A549 (cell line): ENCODE measurements around the gene OR56A5. TPM values are rescaled to one million over a fixed set of nuclear protein-coding genes. Genes with fewer than 3 reads are reported as not detected.

Experiments used
- ATAC-seq, 2 experiments: fragments of 200-7000 bp in 1 of 2; fragments of >200 bp in 1 of 2; cut with Nextera tagmentation in 1 of 2; cut with Tn5 transposase in 1 of 2; 3 replicates each; pipeline versions ENCODE4 v1.8.0 to v1.9.1; 2018 to 2020; ENCODE audit warnings: mild to moderate bottlenecking in 1 of 2, moderate library complexity in 1 of 2
- CTCF ChIA-PET: fragments of 300-600 bp; sonication (Branson Sonifier 250); formaldehyde crosslinking; extraction: SDS; loops from one replicate; lab custom pipeline; 2021; ENCODE audit warnings: antibody characterized with exemption, inconsistent platforms; lab: Yijun Ruan, JAX
- POLR2A ChIA-PET: fragments of 350-600 bp; formaldehyde crosslinking; extraction: SDS; loops from one replicate; lab custom pipeline; 2021; ENCODE audit warnings: antibody characterized with exemption, inconsistent platforms; lab: Yijun Ruan, JAX
- DNase-seq, 2 experiments: peaks; one replicate each; pipeline versions ENCODE4 v3.0.0 to v3.0.0-alpha.2; 2011 to 2016; ENCODE audit warnings: low read depth in 1 of 2, low spot score in 1 of 2
- FAIRE-seq: peaks from 2 replicates; lab custom pipeline; 2011; peaks lifted over from hg19 to GRCh38; lab: Jason Lieb, UNC
- H3K27ac ChIP-seq, 2 experiments: fragments of >200 bp; sonication (Bioruptor Twin); formaldehyde crosslinking; 3 replicates each; pipeline ENCODE4 v1.5.1; 2016 to 2017
- H3K4me1 ChIP-seq: fragments of >200 bp; sonication (Bioruptor Twin); formaldehyde crosslinking; 3 replicates; pipeline ENCODE4 v1.6.1; 2016
- H3K4me2 ChIP-seq: fragments of >200 bp; sonication (Bioruptor Twin); formaldehyde crosslinking; 3 replicates; pipeline ENCODE4 v1.6.1; 2016
- H3K4me3 ChIP-seq: fragments of >200 bp; sonication (Bioruptor Twin); formaldehyde crosslinking; 3 replicates; pipeline ENCODE4 v1.5.1; 2016
- H3K9me3 ChIP-seq: fragments of >200 bp; sonication (Bioruptor Twin); formaldehyde crosslinking; 3 replicates; pipeline ENCODE4 v1.6.1; 2016
- EP300 ChIP-seq, 2 experiments: fragments of >200 bp; sonication (Bioruptor Twin); formaldehyde crosslinking; IDR thresholded peaks; 2 replicates in 1 of 2; 3 replicates in 1 of 2; pipeline ENCODE4 v1.6.1; 2016 to 2017
- ESRRA ChIP-seq: fragments of 150-350 bp; IDR thresholded peaks from 2 replicates; pipeline ENCODE4 v1.6.1; 2014; ENCODE audit warnings: mild to moderate bottlenecking, low read length, borderline replicate concordance
- FOXS1 ChIP-seq: fragments of 250-450 bp; sonication (Bioruptor Pico); IDR thresholded peaks from 2 replicates; pipeline ENCODE4 v1.5.0; 2020; ENCODE audit warnings: mild to moderate bottlenecking, moderate library complexity
- HDAC2 ChIP-seq: fragments of 200-600 bp; sonication (generic); IDR thresholded peaks from 2 replicates; pipeline ENCODE4 v1.6.1; 2016
- HOXA7 ChIP-seq: fragments of 250-450 bp; sonication (Bioruptor Pico); IDR thresholded peaks from 2 replicates; pipeline ENCODE4 v1.5.0; 2020; ENCODE audit warnings: mild to moderate bottlenecking, moderate library complexity
- HOXB5 ChIP-seq: fragments of 250-450 bp; sonication (Bioruptor Pico); IDR thresholded peaks from 2 replicates; pipeline ENCODE4 v1.5.0; 2020; ENCODE audit warnings: mild to moderate bottlenecking, moderate library complexity
- JUN ChIP-seq, 2 experiments: fragments of >200 bp; sonication (Bioruptor Twin); formaldehyde crosslinking; IDR thresholded peaks; 2 replicates in 1 of 2; 3 replicates in 1 of 2; pipeline ENCODE4 v1.6.1; 2016 to 2017
- KDM1A ChIP-seq: fragments of 200-600 bp; sonication (generic); IDR thresholded peaks from 2 replicates; pipeline ENCODE4 v1.6.1; 2016; ENCODE audit warnings: low read depth, mild to moderate bottlenecking
- KDM5A ChIP-seq: fragments of 200-600 bp; sonication (generic); IDR thresholded peaks from 2 replicates; pipeline ENCODE4 v1.6.1; 2016; ENCODE audit warnings: antibody characterized with exemption, mild to moderate bottlenecking
- MAFK ChIP-seq: fragments of 450-650 bp; IDR thresholded peaks from 2 replicates; pipeline ENCODE4 v1.6.1; 2014; ENCODE audit not compliant: partially characterized antibody
- NFE2L2 ChIP-seq: fragments of 150-350 bp; conservative IDR thresholded peaks from 2 replicates; pipeline ENCODE4 v1.6.1; 2014; ENCODE audit warnings: low read length
- NPAS2 ChIP-seq: fragments of 250-450 bp; sonication (Bioruptor Pico); IDR thresholded peaks from 2 replicates; pipeline ENCODE4 v1.8.0; 2022; ENCODE audit warnings: mild to moderate bottlenecking, moderate library complexity, borderline replicate concordance
- NR3C1 ChIP-seq: fragments of >200 bp; sonication (Bioruptor Twin); formaldehyde crosslinking; IDR thresholded peaks from 3 replicates; pipeline ENCODE4 v1.6.1; 2017
- POLR2A ChIP-seq: IDR thresholded peaks from 2 replicates; pipeline ENCODE4 v1.6.1; 2012; ENCODE audit warnings: mild to moderate bottlenecking, low read length
- RARB ChIP-seq: fragments of 250-450 bp; sonication (Bioruptor Pico); IDR thresholded peaks from 2 replicates; pipeline ENCODE4 v1.8.0; 2021; ENCODE audit warnings: mild to moderate bottlenecking, moderate library complexity
- RFX5 ChIP-seq: fragments of 450-650 bp; IDR thresholded peaks from 2 replicates; pipeline ENCODE4 v1.7.1; 2014; ENCODE audit warnings: antibody characterized with exemption, mild to moderate bottlenecking, moderate library complexity
- SMC3 ChIP-seq: fragments of >200 bp; sonication (Bioruptor Twin); formaldehyde crosslinking; IDR thresholded peaks from 3 replicates; pipeline ENCODE4 v1.6.1; 2018; ENCODE audit warnings: inconsistent platforms
- TP53 ChIP-seq: fragments of 250-450 bp; sonication (Bioruptor Pico); IDR thresholded peaks from 2 replicates; pipeline ENCODE4 v1.5.0; 2021; ENCODE audit warnings: mild to moderate bottlenecking, moderate library complexity
- ZC3H11A ChIP-seq: fragments of 450-650 bp; IDR thresholded peaks from 2 replicates; pipeline ENCODE4 v1.6.1; 2014; ENCODE audit warnings: antibody characterized with exemption, mild to moderate bottlenecking
- ZNF302 ChIP-seq: fragments of 250-450 bp; sonication (Bioruptor Pico); IDR thresholded peaks from 2 replicates; pipeline ENCODE4 v1.9.0; 2021; ENCODE audit warnings: inconsistent platforms, mild to moderate bottlenecking, moderate library complexity
- ZSCAN20 ChIP-seq: fragments of 250-450 bp; sonication (Bioruptor Pico); IDR thresholded peaks from 2 replicates; pipeline ENCODE4 v1.8.0; 2022; ENCODE audit warnings: mild to moderate bottlenecking, moderate library complexity
- WGBS: methylation state at CpG from one replicate; pipeline ENCODE4 v1.1.6; 2017; ENCODE audit errors: missing lambda C conversion rate; 5-methylcytosine and 5-hydroxymethylcytosine counted together
- polyA plus RNA-seq, 4 experiments: library from polyadenylated mRNA; depleted of rRNA in 3 of 4; stranded (reverse); fragments of >200 nt; fragmentation: RNase III in 1 of 4; extraction: RNeasy Plus Mini Kit Qiagen cat#74134 plus additional on column Dnase treatment in 1 of 4; gene quantifications; 2 replicates in 3 of 4; 3 replicates in 1 of 4; pipeline ENCODE4 v1.2.3, GENCODE V29; 2011 to 2017
- TF ChIP-seq, protein P1 (sequence below): IDR thresholded peaks from 2 replicates; pipeline ENCODE4 v1.6.1; 2012
- TF ChIP-seq, protein P2 (sequence below): fragments of 250-450 bp; sonication (Bioruptor Pico); IDR thresholded peaks from 2 replicates; pipeline ENCODE4 v1.5.0; 2021; ENCODE audit warnings: mild to moderate bottlenecking, moderate library complexity, borderline replicate concordance
- TF ChIP-seq, protein P3 (sequence below): fragments of >200 bp; sonication (Bioruptor Twin); formaldehyde crosslinking; IDR thresholded peaks from 2 replicates; pipeline ENCODE4 v1.6.1; 2016
- TF ChIP-seq, protein P4 (sequence below): fragments of 200-600 bp; sonication (generic); IDR thresholded peaks from 2 replicates; pipeline ENCODE4 v1.6.1; 2016; ENCODE audit warnings: antibody characterized with exemption, mild to moderate bottlenecking, moderate library complexity
- TF ChIP-seq, protein P5 (sequence below): fragments of 150-350 bp; IDR thresholded peaks from 2 replicates; pipeline ENCODE4 v1.6.1; 2014; ENCODE audit warnings: low read depth, mild to moderate bottlenecking, low read length
- TF ChIP-seq, protein P6 (sequence below): fragments of 250-450 bp; sonication (Bioruptor Pico); IDR thresholded peaks from 2 replicates; pipeline ENCODE4 v1.5.0; 2020; ENCODE audit warnings: low read depth, mild to moderate bottlenecking, moderate library complexity

OR56A5 gene
- polyA plus RNA-seq, 2 of the 4 experiments (the other 2 are of a cell fraction), result not detected

DNA sequence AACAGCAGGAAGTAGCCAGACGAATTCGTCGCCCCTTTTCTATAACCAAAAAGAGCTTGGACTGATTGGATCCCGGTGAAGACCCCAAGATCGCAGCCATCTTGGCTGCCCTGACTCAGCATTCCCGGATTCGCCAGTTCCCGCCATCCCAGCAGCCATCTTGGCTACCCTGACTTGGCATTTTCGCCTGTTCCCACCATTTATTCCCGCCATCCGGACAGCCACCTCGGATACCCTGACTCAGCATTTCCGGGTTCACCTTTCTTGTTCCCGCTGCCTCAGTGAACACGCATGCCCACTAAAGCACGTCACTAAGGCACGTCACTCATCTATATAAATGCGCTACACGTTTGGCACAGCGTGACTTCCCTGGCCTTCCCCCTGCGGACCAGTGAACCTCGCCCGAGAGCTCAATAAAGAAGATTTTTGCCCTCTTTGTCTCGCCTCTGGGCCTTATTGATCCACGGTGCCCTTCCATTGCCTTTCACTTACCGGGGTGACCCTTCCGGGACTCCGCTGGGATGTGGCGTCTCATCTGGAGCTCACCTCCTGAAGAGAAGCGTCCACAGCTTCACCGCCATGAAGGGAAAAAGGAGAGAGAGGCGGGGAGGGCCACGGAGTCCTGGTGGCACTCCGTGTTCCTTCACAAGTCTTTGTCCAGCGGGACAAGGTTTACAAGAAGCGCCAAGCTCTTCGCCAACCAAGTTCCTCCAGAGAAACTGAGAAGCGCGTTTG, 30.3 kb downstream of the OR56A5 start:
- ATAC-seq (no peak), FAIRE-seq (no peak), DNase-seq (no peak)
- WGBS, result 67% methylated on average over 39 of the region's 39 CpGs
- Histone ChIP-seq H3K9me3 (peaks cover 1% of the 10 kb centered on the region; the same call in 1 of the 3 replicates), H3K4me2 (no peak overlapping the region), H3K4me1 (no peaks in the 10 kb centered on the region), H3K27ac (no peak overlapping the region), H3K4me3 (no peak overlapping the region)
- TF ChIP-seq JUN (IDR thresholded peaks at IDR 0.05), result no peak
- peak; percentile 75 for TF ChIP-seq MAFK
- POLR2A ChIA-PET, result no interaction called here
- CTCF ChIA-PET, result no interaction called here

DNA sequence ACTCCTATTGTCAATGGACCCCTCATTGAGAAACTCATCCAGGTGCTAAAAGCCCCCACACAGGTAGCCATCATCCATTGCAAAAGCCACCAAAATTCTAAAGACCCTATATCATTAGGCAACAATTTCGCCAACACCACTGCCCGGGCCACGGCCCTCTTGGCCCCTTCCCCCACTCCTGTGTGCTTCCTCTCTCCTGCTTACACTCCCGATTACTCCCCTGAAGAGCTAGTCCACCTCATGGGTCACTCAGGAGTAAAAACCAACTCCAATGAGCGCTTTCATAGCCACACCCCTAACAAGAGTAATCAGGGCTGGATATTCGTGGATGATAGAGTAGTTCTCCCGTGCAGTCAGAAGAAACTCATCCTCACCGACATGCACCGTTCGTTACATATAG, 35.2 kb downstream of the OR56A5 start:
- TF ChIP-seq ESRRA, result no peak
- no peak for TF ChIP-seq FOXS1 (CRISPR knock-in tag)
- TF ChIP-seq TP53 (CRISPR knock-in tag), result no peak
- TF ChIP-seq RFX5, result no peak
- no peak for TF ChIP-seq HOXB5 (CRISPR knock-in tag)
- TF ChIP-seq ZSCAN20, result no peak
- TF ChIP-seq POLR2A, result no peak
- no peak for TF ChIP-seq KDM5A
- no peak for TF ChIP-seq NFE2L2
- TF ChIP-seq HDAC2, result no peak

DNA sequence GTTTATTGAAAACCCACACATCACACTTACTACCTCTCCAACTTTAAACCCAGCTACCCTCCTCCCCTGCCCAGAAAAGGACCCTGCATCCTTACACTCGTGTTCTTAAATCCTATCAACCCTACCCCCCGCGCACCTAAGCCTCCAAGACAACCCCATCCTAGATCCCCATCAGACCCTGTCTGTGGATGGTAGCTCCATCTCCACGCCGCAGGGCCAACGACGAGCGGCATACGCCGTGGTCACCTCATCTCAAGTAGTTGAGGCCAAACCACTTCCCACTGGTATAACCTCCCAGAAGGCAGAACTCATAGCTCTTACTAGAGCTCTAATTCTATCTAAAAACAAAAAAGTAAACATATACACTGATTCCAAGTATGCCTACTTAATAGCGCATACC, 35.6 kb downstream of the OR56A5 start:
- FAIRE-seq, result no peak

More for the DNA sequence above, 35.2 kb downstream of the OR56A5 start:
- Histone ChIP-seq H3K4me2 (no peak overlapping the region), H3K4me3 (no peak overlapping the region), H3K9me3 (peaks cover 5% of the 10 kb centered on the region; the same call in 1 of the 3 replicates), H3K27ac (no peak overlapping the region), H3K4me1 (no peaks in the 10 kb centered on the region)
- FAIRE-seq (no peak), ATAC-seq (no peak), DNase-seq (no peak)
- ChIA-PET POLR2A (no interaction called here), CTCF (no interaction called here)
- 41% methylated on average over 10 of the region's 10 CpGs for WGBS

More for the DNA sequence above, 35.6 kb downstream of the OR56A5 start:
- Histone ChIP-seq H3K27ac (no peak overlapping the region), H3K9me3 (peaks cover 5% of the 10 kb centered on the region; the same call in 1 of the 3 replicates), H3K4me3 (no peak overlapping the region), H3K4me2 (no peak overlapping the region), H3K4me1 (no peaks in the 10 kb centered on the region)
- TF ChIP-seq ZNF302, result no peak
- TF ChIP-seq, protein P1, sequence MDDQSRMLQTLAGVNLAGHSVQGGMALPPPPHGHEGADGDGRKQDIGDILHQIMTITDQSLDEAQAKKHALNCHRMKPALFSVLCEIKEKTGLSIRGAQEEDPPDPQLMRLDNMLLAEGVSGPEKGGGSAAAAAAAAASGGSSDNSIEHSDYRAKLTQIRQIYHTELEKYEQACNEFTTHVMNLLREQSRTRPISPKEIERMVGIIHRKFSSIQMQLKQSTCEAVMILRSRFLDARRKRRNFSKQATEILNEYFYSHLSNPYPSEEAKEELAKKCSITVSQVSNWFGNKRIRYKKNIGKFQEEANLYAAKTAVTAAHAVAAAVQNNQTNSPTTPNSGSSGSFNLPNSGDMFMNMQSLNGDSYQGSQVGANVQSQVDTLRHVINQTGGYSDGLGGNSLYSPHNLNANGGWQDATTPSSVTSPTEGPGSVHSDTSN, result no peak
- TF ChIP-seq EP300 (IDR thresholded peaks at IDR 0.05), result no peak
- TF ChIP-seq, protein P2, sequence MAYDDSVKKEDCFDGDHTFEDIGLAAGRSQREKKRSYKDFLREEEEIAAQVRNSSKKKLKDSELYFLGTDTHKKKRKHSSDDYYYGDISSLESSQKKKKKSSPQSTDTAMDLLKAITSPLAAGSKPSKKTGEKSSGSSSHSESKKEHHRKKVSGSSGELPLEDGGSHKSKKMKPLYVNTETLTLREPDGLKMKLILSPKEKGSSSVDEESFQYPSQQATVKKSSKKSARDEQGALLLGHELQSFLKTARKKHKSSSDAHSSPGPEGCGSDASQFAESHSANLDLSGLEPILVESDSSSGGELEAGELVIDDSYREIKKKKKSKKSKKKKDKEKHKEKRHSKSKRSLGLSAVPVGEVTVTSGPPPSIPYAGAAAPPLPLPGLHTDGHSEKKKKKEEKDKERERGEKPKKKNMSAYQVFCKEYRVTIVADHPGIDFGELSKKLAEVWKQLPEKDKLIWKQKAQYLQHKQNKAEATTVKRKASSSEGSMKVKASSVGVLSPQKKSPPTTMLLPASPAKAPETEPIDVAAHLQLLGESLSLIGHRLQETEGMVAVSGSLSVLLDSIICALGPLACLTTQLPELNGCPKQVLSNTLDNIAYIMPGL (CRISPR knock-in tag), result no peak
- TF ChIP-seq NPAS2 (CRISPR knock-in tag), result no peak
- no peak for TF ChIP-seq ZC3H11A
- TF ChIP-seq, protein P3, sequence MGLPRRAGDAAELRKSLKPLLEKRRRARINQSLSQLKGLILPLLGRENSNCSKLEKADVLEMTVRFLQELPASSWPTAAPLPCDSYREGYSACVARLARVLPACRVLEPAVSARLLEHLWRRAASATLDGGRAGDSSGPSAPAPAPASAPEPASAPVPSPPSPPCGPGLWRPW, result no peak
- TF ChIP-seq HOXA7 (CRISPR knock-in tag), result no peak
- TF ChIP-seq RARB (CRISPR knock-in tag), result no peak
- TF ChIP-seq, protein P4, sequence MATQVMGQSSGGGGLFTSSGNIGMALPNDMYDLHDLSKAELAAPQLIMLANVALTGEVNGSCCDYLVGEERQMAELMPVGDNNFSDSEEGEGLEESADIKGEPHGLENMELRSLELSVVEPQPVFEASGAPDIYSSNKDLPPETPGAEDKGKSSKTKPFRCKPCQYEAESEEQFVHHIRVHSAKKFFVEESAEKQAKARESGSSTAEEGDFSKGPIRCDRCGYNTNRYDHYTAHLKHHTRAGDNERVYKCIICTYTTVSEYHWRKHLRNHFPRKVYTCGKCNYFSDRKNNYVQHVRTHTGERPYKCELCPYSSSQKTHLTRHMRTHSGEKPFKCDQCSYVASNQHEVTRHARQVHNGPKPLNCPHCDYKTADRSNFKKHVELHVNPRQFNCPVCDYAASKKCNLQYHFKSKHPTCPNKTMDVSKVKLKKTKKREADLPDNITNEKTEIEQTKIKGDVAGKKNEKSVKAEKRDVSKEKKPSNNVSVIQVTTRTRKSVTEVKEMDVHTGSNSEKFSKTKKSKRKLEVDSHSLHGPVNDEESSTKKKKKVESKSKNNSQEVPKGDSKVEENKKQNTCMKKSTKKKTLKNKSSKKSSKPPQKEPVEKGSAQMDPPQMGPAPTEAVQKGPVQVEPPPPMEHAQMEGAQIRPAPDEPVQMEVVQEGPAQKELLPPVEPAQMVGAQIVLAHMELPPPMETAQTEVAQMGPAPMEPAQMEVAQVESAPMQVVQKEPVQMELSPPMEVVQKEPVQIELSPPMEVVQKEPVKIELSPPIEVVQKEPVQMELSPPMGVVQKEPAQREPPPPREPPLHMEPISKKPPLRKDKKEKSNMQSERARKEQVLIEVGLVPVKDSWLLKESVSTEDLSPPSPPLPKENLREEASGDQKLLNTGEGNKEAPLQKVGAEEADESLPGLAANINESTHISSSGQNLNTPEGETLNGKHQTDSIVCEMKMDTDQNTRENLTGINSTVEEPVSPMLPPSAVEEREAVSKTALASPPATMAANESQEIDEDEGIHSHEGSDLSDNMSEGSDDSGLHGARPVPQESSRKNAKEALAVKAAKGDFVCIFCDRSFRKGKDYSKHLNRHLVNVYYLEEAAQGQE, result no peak
- TF ChIP-seq, protein P5, sequence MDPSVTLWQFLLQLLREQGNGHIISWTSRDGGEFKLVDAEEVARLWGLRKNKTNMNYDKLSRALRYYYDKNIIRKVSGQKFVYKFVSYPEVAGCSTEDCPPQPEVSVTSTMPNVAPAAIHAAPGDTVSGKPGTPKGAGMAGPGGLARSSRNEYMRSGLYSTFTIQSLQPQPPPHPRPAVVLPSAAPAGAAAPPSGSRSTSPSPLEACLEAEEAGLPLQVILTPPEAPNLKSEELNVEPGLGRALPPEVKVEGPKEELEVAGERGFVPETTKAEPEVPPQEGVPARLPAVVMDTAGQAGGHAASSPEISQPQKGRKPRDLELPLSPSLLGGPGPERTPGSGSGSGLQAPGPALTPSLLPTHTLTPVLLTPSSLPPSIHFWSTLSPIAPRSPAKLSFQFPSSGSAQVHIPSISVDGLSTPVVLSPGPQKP, result no peak
- TF ChIP-seq KDM1A, result no peak
- TF ChIP-seq SMC3, result no peak
- TF ChIP-seq HDAC2, result no peak
- TF ChIP-seq, protein P6, sequence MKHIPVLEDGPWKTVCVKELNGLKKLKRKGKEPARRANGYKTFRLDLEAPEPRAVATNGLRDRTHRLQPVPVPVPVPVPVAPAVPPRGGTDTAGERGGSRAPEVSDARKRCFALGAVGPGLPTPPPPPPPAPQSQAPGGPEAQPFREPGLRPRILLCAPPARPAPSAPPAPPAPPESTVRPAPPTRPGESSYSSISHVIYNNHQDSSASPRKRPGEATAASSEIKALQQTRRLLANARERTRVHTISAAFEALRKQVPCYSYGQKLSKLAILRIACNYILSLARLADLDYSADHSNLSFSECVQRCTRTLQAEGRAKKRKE, result no peak
- TF ChIP-seq NR3C1, result no peak
- ATAC-seq, result no peak
- WGBS, result 78% methylated on average over 11 of the region's 11 CpGs
- POLR2A ChIA-PET, result no interaction called here
- CTCF ChIA-PET, result no interaction called here
- no peak for DNase-seq
